H1 (cell line): Measurements from ENCODE around the gene NKG7. TPM values are rescaled to one million over a fixed set of nuclear protein-coding genes. Genes with fewer than 3 reads are reported as not detected.

Experiments used
- CTCF ChIA-PET: fragments of 300-600 bp; sonication (Branson Sonifier 250); formaldehyde crosslinking; loops from one replicate; lab custom pipeline; 2021; ENCODE audit not compliant: partially characterized antibody; lab: Charles Lee
- POLR2A ChIA-PET: fragments of 300-600 bp; sonication (Branson Sonifier 250); formaldehyde crosslinking; loops from one replicate; lab custom pipeline; 2021; ENCODE audit warnings: inconsistent platforms; ENCODE audit not compliant: partially characterized antibody; lab: Charles Lee
- DNase-seq, 2 experiments: peaks; one replicate each; pipeline versions ENCODE4 v3.0.0 to v3.0.0-alpha.2; 2010 to 2022; ENCODE audit warnings: low spot score in 2 of 2, low read depth in 1 of 2, mixed read lengths in 1 of 2
- FAIRE-seq: peaks from 2 replicates; lab custom pipeline; 2011; peaks lifted over from hg19 to GRCh38; lab: Jason Lieb, UNC
- H2AFZ ChIP-seq: 2 replicates; pipeline ENCODE4 v1.8.1; 2012; ENCODE audit warnings: low read length, inconsistent platforms
- H2AK5ac ChIP-seq: 2 replicates; pipeline ENCODE4 v1.6.1; 2013; ENCODE audit warnings: low read depth, low read length
- H2BK120ac ChIP-seq: replicated peaks from 2 replicates; pipeline ENCODE3; 2013; ENCODE audit warnings: low read depth, low read length, inconsistent platforms
- H2BK12ac ChIP-seq: 2 replicates; pipeline ENCODE4 v1.6.1; 2013; ENCODE audit warnings: low read depth, low read length
- H2BK15ac ChIP-seq: 2 replicates; pipeline ENCODE4 v1.6.1; 2013; ENCODE audit warnings: low read length
- H2BK20ac ChIP-seq: 2 replicates; pipeline ENCODE4 v1.6.1; 2013; ENCODE audit warnings: low read length
- H2BK5ac ChIP-seq: 2 replicates; pipeline ENCODE4 v1.6.1; 2013; ENCODE audit warnings: low read depth, low read length
- H3K14ac ChIP-seq: 2 replicates; pipeline ENCODE4 v1.6.1; 2013; ENCODE audit warnings: inconsistent platforms; ENCODE audit not compliant: insufficient read length
- H3K18ac ChIP-seq: 2 replicates; pipeline ENCODE4 v1.6.1; 2013; ENCODE audit warnings: low read length; ENCODE audit errors: extremely low read depth
- H3K23ac ChIP-seq: 2 replicates; pipeline ENCODE4 v1.6.1; 2013; ENCODE audit warnings: inconsistent platforms; ENCODE audit not compliant: insufficient read length
- H3K23me2 ChIP-seq: 2 replicates; pipeline ENCODE4 v1.6.1; 2013; ENCODE audit warnings: low read depth, low read length
- H3K27ac ChIP-seq: 2 replicates; pipeline ENCODE4 v1.6.1; 2011; ENCODE audit warnings: low read depth, low read length, inconsistent platforms
- H3K27me3 ChIP-seq, 4 experiments: replicated peaks in 1 of 4; 1 replicate in 1 of 4; 2 replicates in 3 of 4; pipeline versions ENCODE4 v1.6.1 to v1.8.1; 2011 to 2013; ENCODE audit warnings: low read length in 3 of 4, mild to moderate bottlenecking in 3 of 4, inconsistent platforms in 2 of 4, mixed read lengths in 2 of 4, moderate library complexity in 1 of 4; ENCODE audit not compliant: control insufficient read depth in 3 of 4, insufficient read depth in 3 of 4; ENCODE audit errors: extremely low read depth in 1 of 4
- H3K36me3 ChIP-seq, 4 experiments: 2 replicates each; pipeline versions ENCODE4 v1.6.1 to v1.8.1; 2011 to 2013; ENCODE audit warnings: mild to moderate bottlenecking in 4 of 4, low read length in 3 of 4, moderate library complexity in 2 of 4, control low read depth in 1 of 4, inconsistent platforms in 1 of 4; ENCODE audit not compliant: insufficient read depth in 4 of 4, control insufficient read depth in 2 of 4
- H3K4ac ChIP-seq: replicated peaks from 2 replicates; pipeline ENCODE3; 2013; ENCODE audit warnings: low read length, low read depth, mixed read lengths, inconsistent platforms; ENCODE audit not compliant: insufficient read length
- H3K4me1 ChIP-seq, 4 experiments: replicated peaks in 1 of 4; 1 replicate in 1 of 4; 2 replicates in 3 of 4; pipeline versions ENCODE4 v1.6.1 to v1.8.1; 2011 to 2013; ENCODE audit warnings: low read length in 3 of 4, inconsistent platforms in 2 of 4, mixed read lengths in 1 of 4; ENCODE audit not compliant: insufficient read depth in 4 of 4, control insufficient read depth in 3 of 4
- H3K4me2 ChIP-seq, 2 experiments: 2 replicates each; pipeline versions ENCODE4 v1.6.1 to v1.8.1; 2011 to 2013; ENCODE audit warnings: low read depth in 2 of 2, low read length in 2 of 2, control low read depth in 1 of 2, inconsistent platforms in 1 of 2, mild to moderate bottlenecking in 1 of 2; ENCODE audit not compliant: insufficient read depth in 1 of 2
- H3K4me3 ChIP-seq, 4 experiments: fragments of 200-600, 300-600 bp in 1 of 4; sonication (generic), shearing (Covaris generic), sonication (Bioruptor Twin) in 1 of 4; 2 replicates each; pipeline versions ENCODE4 v1.5.1 to v1.8.1; 2011 to 2016; ENCODE audit warnings: low read length in 4 of 4, low read depth in 3 of 4, control low read depth in 2 of 4, inconsistent platforms in 2 of 4, mild to moderate bottlenecking in 2 of 4, mixed read lengths in 1 of 4, moderate library complexity in 1 of 4; ENCODE audit not compliant: insufficient read depth in 2 of 4; ENCODE audit errors: extremely low read depth in 1 of 4
- H3K56ac ChIP-seq: replicated peaks from 2 replicates; pipeline ENCODE3; 2013; ENCODE audit warnings: low read depth, mild to moderate bottlenecking, mixed read lengths, low read length, inconsistent platforms; ENCODE audit not compliant: insufficient read length
- H3K79me1 ChIP-seq: 2 replicates; pipeline ENCODE4 v1.6.1; 2013; ENCODE audit warnings: low read depth, low read length, control low read depth
- H3K79me2 ChIP-seq, 2 experiments: 2 replicates each; pipeline versions ENCODE4 v1.6.1 to v1.8.1; 2012 to 2013; ENCODE audit warnings: low read length in 2 of 2, mild to moderate bottlenecking in 2 of 2, inconsistent platforms in 1 of 2; ENCODE audit not compliant: insufficient read depth in 2 of 2, control insufficient read depth in 1 of 2
- H3K9ac ChIP-seq, 4 experiments: replicated peaks in 1 of 4; 1 replicate in 1 of 4; 2 replicates in 3 of 4; pipeline versions ENCODE4 v1.6.1 to v1.8.1; 2011 to 2013; ENCODE audit warnings: low read depth in 3 of 4, low read length in 3 of 4, control low read depth in 2 of 4, mild to moderate bottlenecking in 2 of 4, moderate library complexity in 2 of 4, inconsistent platforms in 1 of 4; ENCODE audit errors: extremely low read depth in 1 of 4
- H3K9me3 ChIP-seq, 2 experiments: 2 replicates each; pipeline versions ENCODE4 v1.6.1 to v1.8.1; 2012 to 2013; ENCODE audit warnings: mild to moderate bottlenecking in 2 of 2, moderate library complexity in 2 of 2, control low read depth in 1 of 2, inconsistent platforms in 1 of 2, low read depth in 1 of 2, low read length in 1 of 2, mixed read lengths in 1 of 2; ENCODE audit not compliant: insufficient read depth in 2 of 2
- H4K20me1 ChIP-seq, 2 experiments: replicated peaks in 1 of 2; 2 replicates each; pipeline versions ENCODE3 to v1.8.1; 2011 to 2013; ENCODE audit warnings: inconsistent platforms in 2 of 2, low read length in 2 of 2, mild to moderate bottlenecking in 1 of 2; ENCODE audit not compliant: insufficient read depth in 2 of 2, control insufficient read depth in 1 of 2
- H4K5ac ChIP-seq: 2 replicates; pipeline ENCODE4 v1.6.1; 2013; ENCODE audit warnings: low read length, low read depth, mixed read lengths, inconsistent platforms; ENCODE audit not compliant: insufficient read length
- H4K8ac ChIP-seq: 2 replicates; pipeline ENCODE4 v1.8.0; 2013; ENCODE audit warnings: mild to moderate bottlenecking, moderate library complexity, low read length, inconsistent platforms; ENCODE audit not compliant: insufficient read depth; ENCODE audit errors: extremely low read depth
- H4K91ac ChIP-seq: replicated peaks from 2 replicates; pipeline ENCODE3; 2013; ENCODE audit warnings: low read length, mixed read lengths, inconsistent platforms; ENCODE audit not compliant: insufficient read length
- BCL11A ChIP-seq, 2 experiments: IDR thresholded peaks; one replicate each; pipeline ENCODE4 v1.6.1; 2011; ENCODE audit warnings: low read depth in 2 of 2, low read length in 2 of 2, mild to moderate bottlenecking in 2 of 2
- CBX8 ChIP-seq: fragments of 300-800, 300-1000 bp; sonication (generic); IDR thresholded peaks from 2 replicates; pipeline ENCODE4 v1.7.1; 2016; ENCODE audit warnings: low read depth, low read length, borderline replicate concordance
- FOSL1 ChIP-seq: IDR thresholded peaks from 2 replicates; pipeline ENCODE4 v1.6.1; 2011; ENCODE audit warnings: mild to moderate bottlenecking, low read depth, low read length, moderate library complexity; ENCODE audit not compliant: insufficient read depth
- JUN ChIP-seq: IDR thresholded peaks from 2 replicates; pipeline ENCODE4 v1.6.1; 2011; ENCODE audit warnings: low read depth, mild to moderate bottlenecking, improper control_type of control experiment, low read length
- POU5F1 ChIP-seq: IDR thresholded peaks from 2 replicates; pipeline ENCODE4 v1.6.1; 2011; ENCODE audit warnings: low read depth, mild to moderate bottlenecking, low read length, moderate library complexity
- RNF2 ChIP-seq: fragments of 200-900, 300-1000 bp; sonication (generic); IDR thresholded peaks from 2 replicates; pipeline ENCODE4 v1.7.1; 2016; ENCODE audit warnings: borderline replicate concordance, low read depth, mild to moderate bottlenecking, antibody characterized with exemption, low read length; ENCODE audit not compliant: poor library complexity, severe bottlenecking; ENCODE audit errors: missing control alignments
- SIRT6 ChIP-seq: IDR thresholded peaks from one replicate; pipeline ENCODE4 v1.7.1; 2012; ENCODE audit warnings: low read length, inconsistent platforms
- SP2 ChIP-seq: IDR thresholded peaks from 2 replicates; pipeline ENCODE4 v1.6.1; 2012; ENCODE audit warnings: mild to moderate bottlenecking, low read length, inconsistent platforms
- SUZ12 ChIP-seq: fragments of 200-600 bp; sonication (generic); IDR thresholded peaks from 2 replicates; pipeline ENCODE4 v1.6.1; 2012; ENCODE audit warnings: mild to moderate bottlenecking, inconsistent platforms, low read length, moderate library complexity, mixed read lengths
- WGBS, 2 experiments: shearing (Covaris generic) in 1 of 2; methylation state at CpG; one replicate each; pipeline versions ENCODE4 v1.1.6 to v1.1.7; 2013 to 2015; ENCODE audit warnings: low lambda C conversion rate in 2 of 2, mixed read lengths in 2 of 2, inconsistent platforms in 1 of 2, low coverage in 1 of 2, missing lambda C conversion rate in 1 of 2; ENCODE audit not compliant: insufficient replicate concordance in 2 of 2, insufficient coverage in 1 of 2, insufficient read length in 1 of 2; ENCODE audit errors: extremely low coverage in 1 of 2, missing lambda C conversion rate in 1 of 2; 5-methylcytosine and 5-hydroxymethylcytosine counted together
- polyA plus RNA-seq, 7 experiments: library from polyadenylated mRNA; depleted of rRNA in 3 of 7; stranded (reverse) in 5 of 7; unstranded in 2 of 7; fragments of >200 nt in 5 of 7; fragments of 200-250 nt in 2 of 7; gene quantifications; 1 replicate in 5 of 7; 2 replicates in 1 of 7; 4 replicates in 1 of 7; pipeline versions ENCODE4 v1.2.1 to v1.2.3, GENCODE V29; 2011 to 2013; ENCODE audit warnings: missing spikeins in 2 of 7, mixed read lengths in 2 of 7
- total RNA-seq: library from RNA; stranded (reverse); fragmentation: NEBNext Ultra II Directional; extraction: Animal tissue kit (Norgen Biotek cat#: 25700); gene quantifications from 2 replicates; pipeline ENCODE4 v1.2.1, GENCODE V29; 2021
- TF ChIP-seq, protein P1 (sequence below): IDR thresholded peaks from 2 replicates; pipeline ENCODE4 v1.6.1; 2011; ENCODE audit warnings: low read length, improper control_type of control experiment

The NKG7 gene
- total and polyA plus RNA-seq, 2 of the 8 experiments (the other 6 are each of a cell fraction or from before 2014, with no cell fraction given): not detected

GRCh38 chr19:51417810-51418157 lies 45.3 kb upstream of the NKG7 start:
- Histone ChIP-seq H4K20me1 (no peaks in the 10 kb centered on the region), H4K91ac (no peak overlapping the region), H3K23ac (no peak overlapping the region), H2AFZ (no peak overlapping the region), H2BK15ac (no peak overlapping the region), H3K27ac (no peak overlapping the region), H3K79me2 (no peaks in the 10 kb centered on the region), H3K27me3 (peaks cover 0 to 5% (median 2%) of the 10 kb centered on the region in 4 experiments; a peak in 3 of 7 replicates), H3K4ac (no peak overlapping the region), H2BK120ac (no peak overlapping the region), H3K56ac (no peak overlapping the region), H3K23me2 (peaks cover 1% of the 10 kb centered on the region; the same call in 1 of the 2 replicates), H2BK20ac (no peak overlapping the region), H3K36me3 (no peaks in the 10 kb centered on the region), H3K79me1 (no peaks in the 10 kb centered on the region), H2AK5ac (no peak overlapping the region), H3K4me1 (peaks cover 0 to 11% (median 3%) of the 10 kb centered on the region in 4 experiments; a peak in 2 of 7 replicates), H2BK12ac (no peak overlapping the region), H3K4me2 (no peak overlapping the region), H3K4me3 (no peak overlapping the region), H2BK5ac (no peak overlapping the region), H3K14ac (no peak overlapping the region), H4K5ac (no peak overlapping the region), H3K18ac (no peak overlapping the region), H3K9me3 (no peaks in the 10 kb centered on the region), H4K8ac (no peak overlapping the region), H3K9ac (no peak overlapping the region)
- ChIA-PET CTCF (interaction anchor here (0.6 to 6.7 kb wide), 12 partner anchors 7 to 286 kb away, joined by 3 to 58 read pairs (median 4); partner anchors contain the start of gene NKG7), POLR2A (interaction anchor here (0.6 to 2.0 kb wide), 3 partner anchors 9 to 487 kb away, joined by 3 to 9 read pairs (median 4); no protein-coding TSS in a partner anchor)
- no peak for FAIRE-seq
- DNase-seq: no peak
- WGBS, 2 experiments: 79% methylated on average over 2 of the region's 3 CpGs; no CpG with 5 or more reads in 1 of the 2 experiments
- TF ChIP-seq, protein P1, sequence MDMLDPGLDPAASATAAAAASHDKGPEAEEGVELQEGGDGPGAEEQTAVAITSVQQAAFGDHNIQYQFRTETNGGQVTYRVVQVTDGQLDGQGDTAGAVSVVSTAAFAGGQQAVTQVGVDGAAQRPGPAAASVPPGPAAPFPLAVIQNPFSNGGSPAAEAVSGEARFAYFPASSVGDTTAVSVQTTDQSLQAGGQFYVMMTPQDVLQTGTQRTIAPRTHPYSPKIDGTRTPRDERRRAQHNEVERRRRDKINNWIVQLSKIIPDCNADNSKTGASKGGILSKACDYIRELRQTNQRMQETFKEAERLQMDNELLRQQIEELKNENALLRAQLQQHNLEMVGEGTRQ: no peak
- no peak for TF ChIP-seq RNF2
- TF ChIP-seq POU5F1: no peak
- no peak for TF ChIP-seq BCL11A (IDR thresholded peaks at IDR 0.05; ENCODE audit: low read depth in 2 of 2, low read length in 2 of 2)
- no peak for TF ChIP-seq CBX8
- no peak for TF ChIP-seq SIRT6
- no peak for TF ChIP-seq JUN
- TF ChIP-seq SUZ12: no peak
- TF ChIP-seq FOSL1: no peak
- TF ChIP-seq SP2: no peak
- TF ChIP-seq, all 59 proteins: peak for 0
